DND-41 (cell line): ENCODE data around the gene ZSCAN22.

ENCODE experiments used
- ATAC-seq: fragments of 200-7000 bp; cut with Tn5 transposase; 3 replicates; pipeline ENCODE4 v1.9.1; 2021; ENCODE audit warnings: low read depth; ENCODE audit not compliant: insufficient read depth
- DNase-seq: peaks from one replicate; pipeline ENCODE4 v3.0.0-alpha.2; 2020
- H2AFZ ChIP-seq: 2 replicates; pipeline ENCODE4 v1.6.0; 2012; ENCODE audit warnings: low read depth, low read length
- H3K27ac ChIP-seq: 2 replicates; pipeline ENCODE4 v1.5.1; 2012; ENCODE audit warnings: low read length, inconsistent platforms
- H3K27me3 ChIP-seq: fragments of 200-600 bp; sonication (generic); 2 replicates; pipeline ENCODE4 v1.6.0; 2012; ENCODE audit warnings: low read length, mild to moderate bottlenecking, inconsistent platforms; ENCODE audit not compliant: insufficient read depth, poor library complexity
- H3K36me3 ChIP-seq: 2 replicates; pipeline ENCODE4 v1.5.1; 2012; ENCODE audit warnings: low read length, inconsistent platforms; ENCODE audit not compliant: insufficient read depth
- H3K4me1 ChIP-seq: 2 replicates; pipeline ENCODE4 v1.5.1; 2012; ENCODE audit warnings: mild to moderate bottlenecking, low read length; ENCODE audit not compliant: insufficient read depth
- H3K4me2 ChIP-seq: 2 replicates; pipeline ENCODE4 v1.6.0; 2012; ENCODE audit warnings: mild to moderate bottlenecking, moderate library complexity, low read length, inconsistent platforms; ENCODE audit not compliant: insufficient read depth
- H3K4me3 ChIP-seq, 2 experiments: fragments of 200-600 bp in 1 of 2; shearing (Covaris generic) in 1 of 2; 2 replicates each; pipeline ENCODE4 v1.5.1; 2012 to 2016; ENCODE audit warnings: inconsistent platforms in 2 of 2, low read length in 2 of 2, mild to moderate bottlenecking in 2 of 2, low read depth in 1 of 2, moderate library complexity in 1 of 2
- H3K79me2 ChIP-seq: 2 replicates; pipeline ENCODE4 v1.6.0; 2012; ENCODE audit warnings: low read length, inconsistent platforms; ENCODE audit not compliant: insufficient read depth
- H3K9ac ChIP-seq: 2 replicates; pipeline ENCODE4 v1.6.0; 2012; ENCODE audit warnings: low read depth, mild to moderate bottlenecking, inconsistent platforms, low read length, moderate library complexity
- H3K9me3 ChIP-seq: 2 replicates; pipeline ENCODE4 v1.5.1; 2012; ENCODE audit warnings: low read length, moderate library complexity, mild to moderate bottlenecking, inconsistent platforms; ENCODE audit not compliant: insufficient read depth, severe bottlenecking
- H4K20me1 ChIP-seq: 2 replicates; pipeline ENCODE4 v1.6.0; 2012; ENCODE audit warnings: low read length; ENCODE audit not compliant: insufficient read depth
- CTCF ChIP-seq: IDR thresholded peaks from 2 replicates; pipeline ENCODE4 v1.5.1; 2012; ENCODE audit warnings: borderline replicate concordance, low read length, moderate library complexity, mild to moderate bottlenecking; ENCODE audit not compliant: poor library complexity, severe bottlenecking; ENCODE audit errors: extremely low read depth
- EZH2 ChIP-seq: IDR thresholded peaks from 3 replicates; pipeline ENCODE4 v1.6.1; 2012; ENCODE audit warnings: borderline replicate concordance, low read depth, mild to moderate bottlenecking, moderate library complexity, low read length, inconsistent platforms; ENCODE audit not compliant: severe bottlenecking

Gene ZSCAN22

GRCh38 chr19:58278541-58279041 lies 48.2 kb upstream of the ZSCAN22 start, which contains the start of gene ZNF8:
Gene ZNF8 (plus strand): TSS chr19:58278955. CDS start chr19:58279082, 127 bp downstream.
- H3K4me2 ChIP-seq: peak within 1 kb of the TSS; percentile 88
- H3K9ac ChIP-seq: peak within 1 kb of the TSS; percentile 89
- H3K36me3 ChIP-seq: peaks cover 43% of the 10 kb centered on the region
- no peaks in the 10 kb centered on the region for H3K27me3 ChIP-seq
- H3K9me3 ChIP-seq: peaks cover 3% of the 10 kb centered on the region
- no peak for TF ChIP-seq EZH2
- TF ChIP-seq CTCF: no peak
- ATAC-seq (peak; percentile 97), DNase-seq (peak; percentile 99)
- peak within 1 kb of the TSS; percentile 99 for H2AFZ ChIP-seq
- peaks cover 41% of the 10 kb centered on the region for H3K4me1 ChIP-seq
- H4K20me1 ChIP-seq: peaks cover 5% of the 10 kb centered on the region; the same call in 1 of the 2 replicates
- peak within 1 kb of the TSS; percentile 94 for H3K27ac ChIP-seq
- H3K4me3 ChIP-seq: peak within 1 kb of the TSS; percentile 81 to 84
- H3K79me2 ChIP-seq: peaks cover 78% of the 10 kb centered on the region

- peak overlapping the region; percentile 99 for H2AFZ ChIP-seq
- DNase-seq: peak; percentile 49
- no peak for ATAC-seq
These were observed 47.5 kb upstream of the ZSCAN22 start for GRCh38 chr19:58279042-58279924.

GRCh38 chr19:58279925-58280316 lies 46.9 kb upstream of the ZSCAN22 start:
- H2AFZ ChIP-seq: no peak overlapping the region
- H3K27me3 ChIP-seq: no peaks in the 10 kb centered on the region
- peaks cover 41% of the 10 kb centered on the region for H3K4me1 ChIP-seq
- DNase-seq (no peak), ATAC-seq (no peak)
- peaks cover 35% of the 10 kb centered on the region for H3K36me3 ChIP-seq
- peak overlapping the region; percentile 89 for H3K9ac ChIP-seq
- H4K20me1 ChIP-seq: peaks cover 5% of the 10 kb centered on the region; the same call in 1 of the 2 replicates
- TF ChIP-seq CTCF (no peak), EZH2 (no peak)
- H3K9me3 ChIP-seq: no peaks in the 10 kb centered on the region
- H3K4me2 ChIP-seq: peak overlapping the region; percentile 88
- H3K4me3 ChIP-seq: peak overlapping the region; percentile 81 to 84; a peak in 3 of 4 replicates
- H3K79me2 ChIP-seq: peaks cover 86% of the 10 kb centered on the region
- H3K27ac ChIP-seq: no peak overlapping the region

More at GRCh38 chr19:58279042-58279924, 47.5 kb upstream of the ZSCAN22 start:
- Histone ChIP-seq H3K4me1 (peaks cover 41% of the 10 kb centered on the region), H3K9ac (peak overlapping the region; percentile 89), H3K36me3 (peaks cover 38% of the 10 kb centered on the region), H3K79me2 (peaks cover 82% of the 10 kb centered on the region), H3K4me3 (peak overlapping the region; percentile 81 to 84; a peak in 3 of 4 replicates), H3K27ac (peak overlapping the region; percentile 85), H4K20me1 (peaks cover 5% of the 10 kb centered on the region; the same call in 1 of the 2 replicates), H3K4me2 (peak overlapping the region; percentile 88), H3K27me3 (no peaks in the 10 kb centered on the region), H3K9me3 (peaks cover 3% of the 10 kb centered on the region)
- TF ChIP-seq EZH2 (no peak), CTCF (no peak)
